Forelimb muscle (tissue), 1 donor: ENCODE data around the gene FAM111B. TPM values are rescaled to one million over a fixed set of nuclear protein-coding genes. Genes with fewer than 3 reads are reported as not detected.

ENCODE experiments used
- DNase-seq: peaks from one replicate; pipeline ENCODE4 v3.0.0-alpha.2; 2013; ENCODE audit warnings: low read depth
- polyA plus RNA-seq: library from polyadenylated mRNA; unstranded; fragments of 120-200 nt; gene quantifications from one replicate; pipeline ENCODE4 v1.2.1, GENCODE V29; 2013; ENCODE audit not compliant: insufficient read length

FAM111B gene
- polyA plus RNA-seq, 1 donor = 5.6 TPM

DNA sequence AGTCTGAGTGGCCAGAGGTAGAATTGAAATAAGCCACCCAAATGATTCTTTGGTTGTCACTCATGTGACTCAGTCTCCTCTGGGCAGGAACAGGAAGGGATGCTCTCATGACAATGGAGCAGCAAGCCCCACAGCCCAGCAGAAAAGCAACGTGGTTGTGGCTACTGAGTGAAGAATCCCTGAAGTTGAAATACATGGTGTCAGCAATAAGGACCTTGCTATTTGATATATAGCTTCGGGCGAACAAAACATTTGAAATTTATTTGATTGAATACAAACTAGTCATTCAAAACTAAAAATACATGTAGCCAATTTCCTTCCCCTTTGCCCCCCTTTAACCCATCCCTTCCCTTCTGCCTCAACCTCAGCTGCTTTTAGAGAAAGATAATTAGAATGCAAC, 50.4 kb downstream of the FAM111B start:
- DNase-seq = no peak

- peak; percentile 69 for DNase-seq
Observed at GRCh38 chr11:59158206-59159068, 51.4 kb downstream of the FAM111B start.

DNA sequence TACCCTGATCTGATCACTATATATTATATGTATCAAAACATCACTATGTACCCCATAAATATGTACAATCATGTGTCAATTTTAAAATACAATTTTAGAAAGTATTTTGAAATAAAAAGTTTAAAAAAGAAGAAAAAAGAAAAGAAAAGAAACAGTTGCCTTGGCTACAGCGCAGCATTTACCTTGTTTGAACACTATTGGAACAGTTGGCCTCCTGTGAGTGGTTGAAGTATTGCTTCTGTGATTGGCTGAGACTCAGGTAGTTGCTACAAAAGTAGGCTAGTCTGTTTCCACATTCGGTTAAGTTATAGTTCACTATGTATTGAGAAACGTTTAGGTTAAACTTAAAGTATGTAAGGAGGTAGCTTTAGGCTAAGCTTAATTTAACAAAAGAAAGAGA, 57.0 kb downstream of the FAM111B start:
- DNase-seq = no peak

GRCh38 chr11:59171508-59172322, 64.7 kb downstream of the FAM111B start, which contains the start of gene DTX4:
TSS of gene DTX4 (plus strand) at chr11:59172132. CDS start at chr11:59172596, 464 bp downstream.
- peak; percentile 74 for DNase-seq

DNA sequence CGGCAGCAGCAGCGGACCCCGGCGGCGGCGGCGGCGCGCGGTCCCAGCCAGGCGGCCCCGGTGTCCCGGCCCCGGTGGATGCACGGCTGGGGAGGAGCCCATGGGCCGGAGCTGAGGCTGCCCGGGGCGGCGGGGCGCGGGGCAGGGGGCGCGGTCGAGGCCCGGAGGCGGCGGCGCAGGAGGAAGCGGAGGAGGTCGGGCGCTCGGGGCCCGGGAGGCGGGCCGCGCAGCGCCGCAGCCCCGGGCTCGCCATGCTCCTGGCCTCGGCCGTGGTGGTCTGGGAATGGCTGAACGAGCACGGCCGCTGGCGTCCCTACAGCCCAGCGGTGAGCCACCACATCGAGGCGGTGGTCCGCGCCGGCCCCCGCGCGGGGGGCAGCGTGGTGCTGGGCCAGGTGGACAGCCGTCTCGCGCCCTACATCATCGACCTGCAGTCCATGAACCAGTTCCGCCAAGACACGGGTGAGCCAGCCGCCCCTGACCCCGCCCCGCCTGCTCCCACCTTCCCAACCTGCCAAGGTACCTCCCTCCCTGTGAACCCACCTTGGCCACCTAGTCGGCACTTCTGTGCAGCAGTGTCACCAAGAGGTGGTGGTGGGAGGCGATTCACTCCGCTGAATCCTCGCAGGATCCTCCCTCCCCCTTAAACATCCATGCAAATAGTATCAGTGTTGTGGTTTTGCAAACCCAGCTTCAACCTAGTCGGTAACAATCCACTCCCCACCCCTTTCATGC, 65.5 kb downstream of the FAM111B start:
- no peak for DNase-seq

GRCh38 chr11:59173080-59173963, 66.3 kb downstream of the FAM111B start:
- no peak for DNase-seq

DNA sequence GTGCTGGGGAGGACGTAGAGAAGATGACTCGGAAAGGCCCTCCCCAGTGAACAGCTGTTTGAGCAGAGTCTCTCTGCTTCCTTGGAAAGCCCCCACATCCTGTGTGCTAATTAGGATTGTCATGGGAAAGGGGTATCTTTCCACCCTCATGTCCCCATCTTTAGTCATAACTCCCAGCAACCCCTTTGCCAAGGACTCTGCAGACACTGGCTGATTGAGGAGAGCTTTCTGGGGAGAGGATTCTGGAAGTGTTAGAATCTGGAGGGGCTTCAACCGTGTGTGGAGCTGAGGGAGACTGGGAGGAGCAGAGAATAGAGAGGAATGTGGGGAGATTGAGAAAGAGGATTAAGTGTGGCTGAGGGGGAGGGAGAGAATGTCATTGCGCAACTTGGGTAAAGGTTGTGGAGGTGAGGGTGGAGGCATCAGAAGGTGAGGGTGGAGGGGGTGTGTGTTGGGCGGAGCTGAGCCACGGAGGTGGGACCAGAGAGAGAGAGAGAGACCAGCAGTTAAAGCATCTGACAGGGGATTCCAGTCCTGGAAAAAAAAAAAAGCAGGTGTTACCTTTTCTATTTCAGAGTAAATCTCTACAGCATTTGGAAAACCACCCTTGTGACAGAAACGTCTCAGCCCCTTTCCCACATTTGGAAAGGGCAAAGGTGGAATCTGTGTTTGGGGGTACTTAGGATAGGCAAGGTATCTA, 67.1 kb downstream of the FAM111B start:
- no peak for DNase-seq

DNA sequence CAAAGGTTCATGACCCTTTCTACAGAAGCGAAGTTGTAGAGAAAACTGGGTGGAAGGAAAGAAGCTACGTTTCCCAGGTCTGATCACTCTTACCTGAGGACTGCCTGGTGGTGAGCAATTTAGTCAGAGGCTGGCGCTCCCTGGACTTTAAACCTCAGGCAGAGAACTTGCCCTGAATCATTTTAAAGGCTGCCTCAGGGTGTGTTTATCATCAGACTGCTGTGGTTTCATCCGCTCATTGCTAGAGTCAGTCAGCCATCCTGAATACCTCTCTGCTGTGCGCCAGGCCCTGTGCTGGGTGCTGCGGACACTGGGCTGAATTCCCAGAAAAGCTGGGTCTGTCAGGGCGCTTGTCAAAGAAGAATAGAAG, 67.6 kb downstream of the FAM111B start:
- no peak for DNase-seq

- DNase-seq = no peak
Observed at GRCh38 chr11:59175091-59175501, 68.1 kb downstream of the FAM111B start.

GRCh38 chr11:59176330-59176729, 69.3 kb downstream of the FAM111B start:
- no peak for DNase-seq

Other genes with a start within 250 kb of the FAM111B start
- gene GLYATL1, start 167.7 kb upstream of the FAM111B start, polyA plus RNA-seq = 0.58 TPM
- gene GLYATL1B, start 20.9 kb upstream of the FAM111B start, polyA plus RNA-seq = not detected
- gene FAM111A, start 35.6 kb downstream of the FAM111B start, polyA plus RNA-seq = 23.5 TPM
- gene DTX4, start 64.9 kb downstream of the FAM111B start, polyA plus RNA-seq = 18.2 TPM
- gene MPEG1, start 105.7 kb downstream of the FAM111B start, polyA plus RNA-seq = 9.1 TPM